ENCODE data around the gene OMA1.

- TF ChIP-seq CTCF (IDR thresholded peaks at IDR 0.05) (no peak), POLR2A (IDR thresholded peaks at IDR 0.05) (no peak)
Measured at GRCh38 chr1:58465176-58465575, 81.3 kb downstream of the OMA1 start.
